NT2/D1 (cell line): ENCODE measurements around the gene DNAH17.

Source experiments
- SUZ12 ChIP-seq: IDR thresholded peaks from 2 replicates; pipeline ENCODE4 v1.6.1; 2011; ENCODE audit not compliant: insufficient read length, insufficient read depth; ENCODE audit errors: extremely low read depth
- YY1 ChIP-seq: IDR thresholded peaks from 2 replicates; pipeline ENCODE4 v1.6.1; 2011; ENCODE audit not compliant: insufficient read length, insufficient read depth

GRCh38 chr17:78422267-78422605 lies 155.0 kb downstream of the DNAH17 start:
- TF ChIP-seq SUZ12 (no peak), YY1 (no peak)
